PFSK-1 (cell line): ENCODE data around the gene MGLL.

ENCODE experiments used
- FOXP2 ChIP-seq: optimal IDR thresholded peaks from 2 replicates; pipeline ENCODE3; 2011; ENCODE audit warnings: borderline replicate concordance, control low read depth, inconsistent platforms; ENCODE audit not compliant: insufficient read depth; ENCODE audit errors: extremely low read length, extremely low read depth
- POLR2AphosphoS5 ChIP-seq: IDR thresholded peaks from 2 replicates; pipeline ENCODE4 v1.6.1; 2012; ENCODE audit warnings: low read depth, mild to moderate bottlenecking, control low read depth, low read length, moderate library complexity
- SIN3A ChIP-seq: IDR thresholded peaks from 2 replicates; pipeline ENCODE4 v1.6.1; 2012; ENCODE audit warnings: mild to moderate bottlenecking, low read length, moderate library complexity, borderline replicate concordance; ENCODE audit not compliant: insufficient read depth
- TAF1 ChIP-seq: IDR thresholded peaks from 2 replicates; pipeline ENCODE4 v1.6.1; 2012; ENCODE audit warnings: low read length, control low read depth, borderline replicate concordance; ENCODE audit not compliant: insufficient read depth
- TF ChIP-seq, protein P1 (sequence below), 2 experiments: IDR thresholded peaks; 2 replicates each; pipeline versions ENCODE4 v1.6.1 to v1.8.0; 2011 to 2012; ENCODE audit warnings: low read depth in 2 of 2, low read length in 2 of 2, control low read depth in 1 of 2, inconsistent platforms in 1 of 2, mild to moderate bottlenecking in 1 of 2, moderate library complexity in 1 of 2; ENCODE audit not compliant: insufficient read depth in 1 of 2

Gene MGLL

DNA sequence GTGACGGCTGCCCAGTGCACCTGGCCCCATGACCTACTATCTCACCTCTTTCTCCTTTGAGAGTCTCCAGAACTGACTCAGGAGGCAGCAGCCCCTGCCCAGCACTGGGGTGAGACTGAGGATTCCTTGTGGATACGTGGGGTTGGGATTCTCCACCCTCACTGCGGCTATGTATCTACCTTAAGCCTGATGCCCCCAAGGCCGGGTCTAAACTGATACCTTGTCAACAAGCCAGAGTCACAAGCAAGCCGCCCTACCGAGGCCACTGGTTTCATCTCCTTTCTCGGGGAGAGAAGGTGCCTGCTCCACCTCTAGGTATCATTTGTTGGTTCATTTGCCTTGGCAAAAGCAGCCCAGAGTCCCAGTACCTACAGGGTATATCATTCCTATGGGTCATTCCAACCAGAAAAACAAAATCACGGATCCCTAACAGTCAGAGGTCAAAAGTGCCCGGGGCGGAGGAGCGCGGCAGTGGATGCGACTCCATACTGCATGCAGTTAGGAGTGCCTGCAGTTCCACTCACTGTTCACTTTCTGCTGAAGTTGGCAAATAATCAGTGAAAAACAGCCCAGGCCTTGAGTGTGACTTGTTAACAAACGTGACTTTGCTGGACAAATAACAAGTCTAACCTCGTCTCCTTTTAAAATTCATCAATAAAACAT is 102.0 kb downstream of the MGLL start:
- no peak for TF ChIP-seq POLR2AphosphoS5
- TF ChIP-seq TAF1, result no peak
- no peak for TF ChIP-seq FOXP2
- TF ChIP-seq SIN3A, result no peak
- TF ChIP-seq, protein P1, sequence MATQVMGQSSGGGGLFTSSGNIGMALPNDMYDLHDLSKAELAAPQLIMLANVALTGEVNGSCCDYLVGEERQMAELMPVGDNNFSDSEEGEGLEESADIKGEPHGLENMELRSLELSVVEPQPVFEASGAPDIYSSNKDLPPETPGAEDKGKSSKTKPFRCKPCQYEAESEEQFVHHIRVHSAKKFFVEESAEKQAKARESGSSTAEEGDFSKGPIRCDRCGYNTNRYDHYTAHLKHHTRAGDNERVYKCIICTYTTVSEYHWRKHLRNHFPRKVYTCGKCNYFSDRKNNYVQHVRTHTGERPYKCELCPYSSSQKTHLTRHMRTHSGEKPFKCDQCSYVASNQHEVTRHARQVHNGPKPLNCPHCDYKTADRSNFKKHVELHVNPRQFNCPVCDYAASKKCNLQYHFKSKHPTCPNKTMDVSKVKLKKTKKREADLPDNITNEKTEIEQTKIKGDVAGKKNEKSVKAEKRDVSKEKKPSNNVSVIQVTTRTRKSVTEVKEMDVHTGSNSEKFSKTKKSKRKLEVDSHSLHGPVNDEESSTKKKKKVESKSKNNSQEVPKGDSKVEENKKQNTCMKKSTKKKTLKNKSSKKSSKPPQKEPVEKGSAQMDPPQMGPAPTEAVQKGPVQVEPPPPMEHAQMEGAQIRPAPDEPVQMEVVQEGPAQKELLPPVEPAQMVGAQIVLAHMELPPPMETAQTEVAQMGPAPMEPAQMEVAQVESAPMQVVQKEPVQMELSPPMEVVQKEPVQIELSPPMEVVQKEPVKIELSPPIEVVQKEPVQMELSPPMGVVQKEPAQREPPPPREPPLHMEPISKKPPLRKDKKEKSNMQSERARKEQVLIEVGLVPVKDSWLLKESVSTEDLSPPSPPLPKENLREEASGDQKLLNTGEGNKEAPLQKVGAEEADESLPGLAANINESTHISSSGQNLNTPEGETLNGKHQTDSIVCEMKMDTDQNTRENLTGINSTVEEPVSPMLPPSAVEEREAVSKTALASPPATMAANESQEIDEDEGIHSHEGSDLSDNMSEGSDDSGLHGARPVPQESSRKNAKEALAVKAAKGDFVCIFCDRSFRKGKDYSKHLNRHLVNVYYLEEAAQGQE (IDR thresholded peaks at IDR 0.05; ENCODE audit: insufficient read depth in 1 of 2, low read depth in 2 of 2, low read length in 2 of 2), result no peak

DNA sequence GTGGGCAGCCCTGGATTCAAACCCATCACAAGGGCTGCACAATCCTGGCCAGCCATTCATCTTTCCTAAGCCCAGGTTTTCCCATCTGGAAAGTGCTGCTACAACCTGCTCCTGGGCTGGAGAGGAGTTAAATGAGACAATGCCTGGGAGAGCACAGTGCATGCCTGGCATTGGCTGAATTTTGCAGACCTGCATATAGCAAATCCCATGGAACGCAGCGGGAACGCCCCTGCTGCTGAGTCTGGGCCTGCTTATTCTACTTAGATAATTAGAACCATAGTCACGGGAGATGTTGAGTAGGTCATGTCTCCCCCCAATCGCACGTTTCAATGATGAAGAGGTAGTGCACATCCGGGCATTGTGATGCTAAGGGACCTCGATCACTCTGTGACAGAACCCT is 102.9 kb downstream of the MGLL start:
- TF ChIP-seq TAF1 (no peak), FOXP2 (no peak), POLR2AphosphoS5 (no peak), SIN3A (no peak)
- TF ChIP-seq, protein P1 (IDR thresholded peaks at IDR 0.05; ENCODE audit: insufficient read depth in 1 of 2, low read depth in 2 of 2, low read length in 2 of 2), result no peak

DNA sequence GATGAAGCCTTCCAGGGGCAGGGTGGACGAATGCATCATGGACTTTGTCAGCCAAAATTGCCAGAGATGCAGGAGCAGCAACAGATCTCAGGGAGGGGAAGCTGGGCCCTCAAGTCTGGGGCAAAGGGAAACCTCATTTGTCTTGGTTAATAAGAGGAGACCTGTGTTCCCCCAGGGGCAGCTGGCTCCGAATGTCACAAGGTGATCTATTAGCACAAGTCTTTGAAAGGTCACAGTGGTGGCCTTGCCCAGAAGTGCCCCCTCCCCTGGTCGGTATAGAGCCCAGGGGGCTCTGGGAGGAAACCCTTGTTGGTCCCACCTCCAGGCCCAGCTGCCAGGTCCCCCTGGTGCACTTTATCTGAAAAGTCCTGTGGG is 103.4 kb downstream of the MGLL start:
- no peak for TF ChIP-seq FOXP2
- TF ChIP-seq SIN3A, result no peak
- no peak for TF ChIP-seq POLR2AphosphoS5
- TF ChIP-seq, protein P1 (IDR thresholded peaks at IDR 0.05; ENCODE audit: insufficient read depth in 1 of 2, low read depth in 2 of 2, low read length in 2 of 2), result no peak

DNA sequence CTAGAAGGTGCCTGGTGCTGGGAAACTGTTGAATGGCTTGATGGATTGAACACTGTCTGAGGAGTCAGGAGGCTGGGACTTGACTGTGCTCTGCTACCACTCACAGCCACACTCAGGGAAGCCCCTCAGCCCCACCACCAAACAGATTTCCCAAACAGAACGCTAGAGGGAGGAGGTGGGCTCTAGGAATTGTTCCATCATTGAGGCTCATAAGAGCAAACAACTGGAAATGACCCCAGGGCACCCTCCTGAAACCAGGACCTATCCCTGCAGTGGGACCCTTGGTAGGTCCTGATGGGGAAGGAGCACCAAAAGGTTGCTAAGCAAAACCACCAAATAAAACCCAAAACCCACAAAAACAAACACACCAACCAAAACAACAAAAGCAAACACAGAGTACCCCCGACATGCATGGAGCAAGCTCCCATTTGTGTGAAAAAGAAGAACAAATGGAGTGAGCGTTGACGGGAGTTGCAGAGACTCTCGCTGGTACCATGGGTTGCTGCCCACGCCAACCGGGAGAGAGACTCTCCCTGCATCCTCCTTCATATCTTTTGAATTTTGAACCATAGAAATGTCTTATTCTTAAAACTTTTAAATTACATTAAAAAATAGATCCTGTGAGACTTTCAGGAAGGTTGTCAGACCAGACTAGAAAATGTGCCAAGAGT is 103.9 kb downstream of the MGLL start:
- TF ChIP-seq FOXP2 (no peak), POLR2AphosphoS5 (no peak), SIN3A (no peak), TAF1 (no peak)
- TF ChIP-seq, protein P1 (IDR thresholded peaks at IDR 0.05; ENCODE audit: insufficient read depth in 1 of 2, low read depth in 2 of 2, low read length in 2 of 2), result no peak
